ENCODE results near the gene KCTD16.

Gene KCTD16

GRCh38 chr5:144194144-144194543 is 23.5 kb downstream of the KCTD16 start:
- H2AFZ ChIP-seq (ENCODE audit: low read length), result no peak overlapping the region
- peaks cover 41% of the 10 kb centered on the region for H3K4me1 ChIP-seq (ENCODE audit: insufficient read depth, low read length, poor library complexity, severe bottlenecking)
- no peaks in the 10 kb centered on the region for H3K36me3 ChIP-seq (ENCODE audit: insufficient read depth, low read length)
- H3K27me3 ChIP-seq (ENCODE audit: insufficient read depth, low read length, poor library complexity, severe bottlenecking), result no peaks in the 10 kb centered on the region
- no peaks in the 10 kb centered on the region for H4K20me1 ChIP-seq (ENCODE audit: insufficient read depth, low read length, poor library complexity, severe bottlenecking)
- no peaks in the 10 kb centered on the region for H3K9me2 ChIP-seq (replicated peaks; ENCODE audit: low read depth, low read length)
- H3K9ac ChIP-seq (ENCODE audit: low read depth, low read length, poor library complexity, severe bottlenecking), result no peak overlapping the region
- H3K9me3 ChIP-seq (ENCODE audit: insufficient read depth, low read depth, low read length), result no peaks in the 10 kb centered on the region
- no peak overlapping the region for H3K4me2 ChIP-seq (ENCODE audit: low read depth, low read length, poor library complexity, severe bottlenecking)
- H3F3A ChIP-seq (ENCODE audit: low read depth), result peaks cover 7% of the 10 kb centered on the region
- TF ChIP-seq, protein P1, sequence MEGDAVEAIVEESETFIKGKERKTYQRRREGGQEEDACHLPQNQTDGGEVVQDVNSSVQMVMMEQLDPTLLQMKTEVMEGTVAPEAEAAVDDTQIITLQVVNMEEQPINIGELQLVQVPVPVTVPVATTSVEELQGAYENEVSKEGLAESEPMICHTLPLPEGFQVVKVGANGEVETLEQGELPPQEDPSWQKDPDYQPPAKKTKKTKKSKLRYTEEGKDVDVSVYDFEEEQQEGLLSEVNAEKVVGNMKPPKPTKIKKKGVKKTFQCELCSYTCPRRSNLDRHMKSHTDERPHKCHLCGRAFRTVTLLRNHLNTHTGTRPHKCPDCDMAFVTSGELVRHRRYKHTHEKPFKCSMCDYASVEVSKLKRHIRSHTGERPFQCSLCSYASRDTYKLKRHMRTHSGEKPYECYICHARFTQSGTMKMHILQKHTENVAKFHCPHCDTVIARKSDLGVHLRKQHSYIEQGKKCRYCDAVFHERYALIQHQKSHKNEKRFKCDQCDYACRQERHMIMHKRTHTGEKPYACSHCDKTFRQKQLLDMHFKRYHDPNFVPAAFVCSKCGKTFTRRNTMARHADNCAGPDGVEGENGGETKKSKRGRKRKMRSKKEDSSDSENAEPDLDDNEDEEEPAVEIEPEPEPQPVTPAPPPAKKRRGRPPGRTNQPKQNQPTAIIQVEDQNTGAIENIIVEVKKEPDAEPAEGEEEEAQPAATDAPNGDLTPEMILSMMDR (conservative IDR thresholded peaks at IDR 0.05; ENCODE audit: low read length), result no peak
- no peak for TF ChIP-seq EZH2phosphoT487 (IDR thresholded peaks at IDR 0.05; ENCODE audit: borderline replicate concordance)
- no peak overlapping the region for H3K4me3 ChIP-seq (ENCODE audit: low read length, poor library complexity, severe bottlenecking)
- no peaks in the 10 kb centered on the region for H3K79me2 ChIP-seq (ENCODE audit: insufficient read depth, low read length)

GRCh38 chr5:144195448-144195847 is 24.8 kb downstream of the KCTD16 start:
- Histone ChIP-seq H3K27me3 (ENCODE audit: insufficient read depth, low read length, poor library complexity, severe bottlenecking) (no peaks in the 10 kb centered on the region), H3K79me2 (ENCODE audit: insufficient read depth, low read length) (no peaks in the 10 kb centered on the region), H3K9me2 (replicated peaks; ENCODE audit: low read depth, low read length) (no peaks in the 10 kb centered on the region), H3K9me3 (ENCODE audit: insufficient read depth, low read depth, low read length) (no peaks in the 10 kb centered on the region), H2AFZ (ENCODE audit: low read length) (peak overlapping the region; percentile 60), H3K9ac (ENCODE audit: low read depth, low read length, poor library complexity, severe bottlenecking) (no peak overlapping the region), H3K4me3 (ENCODE audit: low read length, poor library complexity, severe bottlenecking) (peak overlapping the region; percentile 11), H3K36me3 (ENCODE audit: insufficient read depth, low read length) (no peaks in the 10 kb centered on the region), H3F3A (ENCODE audit: low read depth) (no peaks in the 10 kb centered on the region), H3K4me2 (ENCODE audit: low read depth, low read length, poor library complexity, severe bottlenecking) (peak overlapping the region; percentile 40), H3K4me1 (ENCODE audit: insufficient read depth, low read length, poor library complexity, severe bottlenecking) (peaks cover 32% of the 10 kb centered on the region), H4K20me1 (ENCODE audit: insufficient read depth, low read length, poor library complexity, severe bottlenecking) (no peaks in the 10 kb centered on the region)
- no peak for TF ChIP-seq EZH2phosphoT487 (IDR thresholded peaks at IDR 0.05; ENCODE audit: borderline replicate concordance)
- TF ChIP-seq, protein P1 (conservative IDR thresholded peaks at IDR 0.05; ENCODE audit: low read length), result no peak

DNA sequence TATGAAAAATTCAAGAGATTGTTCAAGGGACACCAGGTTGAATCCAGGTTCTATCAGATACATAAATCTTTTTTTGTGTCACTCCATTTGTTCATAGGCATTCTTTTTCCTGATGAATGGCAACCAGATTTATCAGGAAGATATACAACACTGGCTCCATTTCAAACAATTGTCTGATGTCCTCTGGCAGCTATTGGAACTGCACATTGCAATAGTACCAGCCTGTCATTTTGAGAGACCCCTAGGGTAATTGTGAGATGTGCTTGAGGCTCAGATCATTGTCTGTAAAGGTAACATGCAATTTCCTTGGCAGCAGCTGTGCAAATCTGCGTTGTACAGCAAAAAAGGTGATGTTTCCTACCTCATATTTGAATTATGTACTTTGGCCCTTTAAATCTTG is 25.9 kb downstream of the KCTD16 start:
- H3K4me2 ChIP-seq (ENCODE audit: low read depth, low read length, poor library complexity, severe bottlenecking), result no peak overlapping the region
- no peaks in the 10 kb centered on the region for H3K79me2 ChIP-seq (ENCODE audit: insufficient read depth, low read length)
- TF ChIP-seq, protein P1 (conservative IDR thresholded peaks at IDR 0.05; ENCODE audit: low read length), result no peak; the same call in 1 of the 2 replicates
- no peak for TF ChIP-seq EZH2phosphoT487 (IDR thresholded peaks at IDR 0.05; ENCODE audit: borderline replicate concordance)
- H3K27me3 ChIP-seq (ENCODE audit: insufficient read depth, low read length, poor library complexity, severe bottlenecking), result no peaks in the 10 kb centered on the region
- no peaks in the 10 kb centered on the region for H3K9me2 ChIP-seq (replicated peaks; ENCODE audit: low read depth, low read length)
- no peaks in the 10 kb centered on the region for H3K9me3 ChIP-seq (ENCODE audit: insufficient read depth, low read depth, low read length)
- no peak overlapping the region for H2AFZ ChIP-seq (ENCODE audit: low read length)
- H3F3A ChIP-seq (ENCODE audit: low read depth), result no peaks in the 10 kb centered on the region
- H4K20me1 ChIP-seq (ENCODE audit: insufficient read depth, low read length, poor library complexity, severe bottlenecking), result no peaks in the 10 kb centered on the region
- H3K4me1 ChIP-seq (ENCODE audit: insufficient read depth, low read length, poor library complexity, severe bottlenecking), result peaks cover 25% of the 10 kb centered on the region
- H3K4me3 ChIP-seq (ENCODE audit: low read length, poor library complexity, severe bottlenecking), result no peak overlapping the region
- H3K36me3 ChIP-seq (ENCODE audit: insufficient read depth, low read length), result no peaks in the 10 kb centered on the region
- no peak overlapping the region for H3K9ac ChIP-seq (ENCODE audit: low read depth, low read length, poor library complexity, severe bottlenecking)

Data from Loucy (cell line).